Nephron progenitor cell (in vitro differentiated cells): Measurements from ENCODE around the gene FGD3.

Experiments
- DNase-seq: peaks from one replicate; pipeline ENCODE4 v3.0.0; 2021
- H3K27ac Mint-ChIP-seq: 2 replicates; pipeline ENCODE4 v1.8.0; 2021; ENCODE audit warnings: mild to moderate bottlenecking, moderate library complexity, mixed read lengths
- H3K27me3 Mint-ChIP-seq: 2 replicates; pipeline ENCODE4 v1.8.0; 2021; ENCODE audit warnings: mild to moderate bottlenecking, low read depth, mixed read lengths; ENCODE audit not compliant: poor library complexity
- H3K36me3 Mint-ChIP-seq: 2 replicates; pipeline ENCODE4 v1.8.0; 2021; ENCODE audit warnings: low read depth, mixed read lengths
- H3K4me1 Mint-ChIP-seq: 2 replicates; pipeline ENCODE4 v1.8.0; 2021; ENCODE audit warnings: mixed read lengths
- H3K4me3 Mint-ChIP-seq: 2 replicates; pipeline ENCODE4 v1.8.0; 2021; ENCODE audit warnings: mild to moderate bottlenecking, moderate library complexity, mixed read lengths
- H3K9me3 Mint-ChIP-seq: 2 replicates; pipeline ENCODE4 v1.8.0; 2021; ENCODE audit warnings: mild to moderate bottlenecking, moderate library complexity, mixed read lengths
- TF ChIP-seq, protein P1 (sequence below): fragments of 200-600 bp; sonication (generic); IDR thresholded peaks from 2 replicates; pipeline ENCODE4 v1.5.0; 2021; ENCODE audit warnings: antibody characterized with exemption

FGD3 gene

DNA sequence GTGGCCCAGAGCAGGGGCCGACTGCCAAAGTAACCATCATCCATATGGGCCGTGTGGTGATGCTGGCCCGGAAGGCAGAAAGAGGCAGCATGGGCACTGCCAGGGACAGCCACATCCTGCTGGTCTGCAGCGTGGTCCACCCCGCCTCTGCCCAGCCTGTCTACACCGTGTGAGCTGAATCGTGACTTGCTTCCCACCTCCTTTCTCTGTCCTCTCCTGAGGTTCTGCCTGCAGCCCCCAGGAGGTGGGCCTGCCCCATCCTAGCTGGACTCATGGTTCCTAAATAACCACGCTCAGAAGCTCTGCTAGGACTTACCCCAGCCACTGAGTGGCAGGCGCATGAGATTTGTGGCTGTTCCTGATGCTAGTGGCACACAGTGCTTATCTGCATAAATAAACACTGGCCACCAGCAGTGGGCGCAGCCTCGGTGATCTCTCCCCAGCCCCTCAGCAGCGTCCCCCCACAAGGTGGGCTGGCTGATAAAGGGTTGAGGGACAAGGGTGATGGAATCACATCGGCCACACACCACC, 88.6 kb downstream of the FGD3 start:
- H3K4me1 Mint-ChIP-seq: peaks cover 29% of the 10 kb centered on the region
- no peak overlapping the region for H3K27ac Mint-ChIP-seq
- no peak overlapping the region for H3K4me3 Mint-ChIP-seq
- TF ChIP-seq, protein P1, sequence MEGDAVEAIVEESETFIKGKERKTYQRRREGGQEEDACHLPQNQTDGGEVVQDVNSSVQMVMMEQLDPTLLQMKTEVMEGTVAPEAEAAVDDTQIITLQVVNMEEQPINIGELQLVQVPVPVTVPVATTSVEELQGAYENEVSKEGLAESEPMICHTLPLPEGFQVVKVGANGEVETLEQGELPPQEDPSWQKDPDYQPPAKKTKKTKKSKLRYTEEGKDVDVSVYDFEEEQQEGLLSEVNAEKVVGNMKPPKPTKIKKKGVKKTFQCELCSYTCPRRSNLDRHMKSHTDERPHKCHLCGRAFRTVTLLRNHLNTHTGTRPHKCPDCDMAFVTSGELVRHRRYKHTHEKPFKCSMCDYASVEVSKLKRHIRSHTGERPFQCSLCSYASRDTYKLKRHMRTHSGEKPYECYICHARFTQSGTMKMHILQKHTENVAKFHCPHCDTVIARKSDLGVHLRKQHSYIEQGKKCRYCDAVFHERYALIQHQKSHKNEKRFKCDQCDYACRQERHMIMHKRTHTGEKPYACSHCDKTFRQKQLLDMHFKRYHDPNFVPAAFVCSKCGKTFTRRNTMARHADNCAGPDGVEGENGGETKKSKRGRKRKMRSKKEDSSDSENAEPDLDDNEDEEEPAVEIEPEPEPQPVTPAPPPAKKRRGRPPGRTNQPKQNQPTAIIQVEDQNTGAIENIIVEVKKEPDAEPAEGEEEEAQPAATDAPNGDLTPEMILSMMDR: no peak
- peaks cover 7% of the 10 kb centered on the region for H3K27me3 Mint-ChIP-seq
- no peaks in the 10 kb centered on the region for H3K36me3 Mint-ChIP-seq
- H3K9me3 Mint-ChIP-seq: no peaks in the 10 kb centered on the region
- DNase-seq: no peak

DNA sequence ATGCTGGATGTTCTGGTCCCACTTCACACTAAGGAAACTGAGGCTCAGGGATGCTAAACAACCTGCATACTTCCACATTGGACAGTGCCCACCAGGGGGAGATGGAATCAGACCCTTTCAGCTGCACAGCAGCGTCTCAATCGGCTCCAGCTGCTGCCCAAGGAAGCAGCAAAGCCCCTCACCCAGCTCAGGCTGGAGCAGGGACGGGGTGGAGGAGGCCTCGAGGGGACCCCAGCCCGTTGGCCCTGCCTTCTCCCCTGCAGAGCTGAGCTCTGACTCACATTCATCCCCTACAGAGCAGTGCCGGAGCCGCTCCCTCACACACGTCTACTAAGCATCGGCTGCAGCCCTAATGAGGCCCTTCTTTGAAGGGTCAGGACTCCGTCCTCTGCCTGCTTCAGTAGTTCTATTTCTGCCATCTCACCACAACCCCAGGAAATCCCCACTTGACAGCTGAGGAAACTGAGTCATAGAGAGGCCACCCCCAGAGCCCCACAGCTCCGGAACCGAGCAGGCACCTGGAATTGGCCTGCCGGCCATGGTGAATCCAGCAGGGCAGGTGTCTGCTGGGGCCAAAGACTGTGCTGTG, 89.7 kb downstream of the FGD3 start:
- Mint-ChIP-seq H3K36me3 (no peaks in the 10 kb centered on the region), H3K4me3 (no peak overlapping the region), H3K27me3 (peaks cover 4% of the 10 kb centered on the region), H3K27ac (no peak overlapping the region), H3K4me1 (peaks cover 36% of the 10 kb centered on the region), H3K9me3 (no peaks in the 10 kb centered on the region)
- TF ChIP-seq, protein P1: peak; percentile 12
- DNase-seq: no peak

DNA sequence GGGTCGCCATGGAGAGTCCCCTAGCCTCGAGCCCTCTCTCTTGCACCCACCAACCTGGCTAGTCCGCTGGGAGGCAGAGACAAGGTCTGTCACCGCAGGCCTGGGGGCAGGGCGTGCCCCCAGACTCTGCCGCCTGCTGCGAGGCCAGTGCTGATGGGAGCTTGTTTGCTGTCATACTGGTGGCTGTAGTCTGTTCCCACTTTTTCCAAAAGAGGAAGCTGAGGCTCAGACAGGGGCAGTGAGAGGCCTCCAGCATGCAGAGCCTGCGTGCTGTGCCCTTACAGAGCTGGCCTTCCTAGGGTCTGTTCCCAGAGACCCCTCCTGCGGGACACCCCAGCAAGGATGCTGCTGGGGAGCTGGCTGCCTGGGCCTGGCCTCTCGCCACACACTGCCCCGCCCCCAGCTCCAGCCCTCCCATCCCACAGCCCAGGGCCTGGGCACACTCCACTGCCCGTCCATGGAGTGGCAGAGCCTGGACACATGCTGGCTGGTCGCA, 90.2 kb downstream of the FGD3 start:
- no peak overlapping the region for H3K4me3 Mint-ChIP-seq
- DNase-seq: no peak

DNA sequence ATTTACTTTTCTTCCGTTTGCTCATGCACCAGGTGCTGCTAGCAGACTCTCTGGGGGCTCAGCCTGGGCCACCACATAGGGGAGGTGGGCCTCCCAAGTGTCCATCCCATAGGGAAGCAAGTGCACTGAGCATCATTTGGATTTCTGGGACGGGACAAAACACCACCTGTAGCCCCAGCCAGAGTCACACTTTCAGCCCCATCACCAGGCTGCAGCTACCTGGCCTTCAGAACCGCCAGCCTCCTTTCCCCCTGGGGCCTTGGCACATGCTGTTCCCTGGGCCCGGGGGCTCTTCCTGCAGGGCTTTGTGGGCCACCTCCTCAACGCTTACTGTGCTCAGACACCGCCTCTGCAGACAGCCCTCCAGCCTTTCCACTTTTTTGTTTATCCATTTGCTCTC, 91.6 kb downstream of the FGD3 start:
- Mint-ChIP-seq H3K4me1 (peaks cover 34% of the 10 kb centered on the region), H3K27me3 (no peaks in the 10 kb centered on the region), H3K9me3 (no peaks in the 10 kb centered on the region), H3K36me3 (no peaks in the 10 kb centered on the region), H3K27ac (no peak overlapping the region), H3K4me3 (no peak overlapping the region)
- TF ChIP-seq, protein P1: no peak
- no peak for DNase-seq

More for the DNA sequence above, 90.2 kb downstream of the FGD3 start:
- Mint-ChIP-seq H3K9me3 (no peaks in the 10 kb centered on the region), H3K4me1 (peaks cover 36% of the 10 kb centered on the region), H3K36me3 (no peaks in the 10 kb centered on the region), H3K27me3 (peaks cover under 1% of the 10 kb centered on the region), H3K27ac (no peak overlapping the region)
- TF ChIP-seq, protein P1: no peak

DNA sequence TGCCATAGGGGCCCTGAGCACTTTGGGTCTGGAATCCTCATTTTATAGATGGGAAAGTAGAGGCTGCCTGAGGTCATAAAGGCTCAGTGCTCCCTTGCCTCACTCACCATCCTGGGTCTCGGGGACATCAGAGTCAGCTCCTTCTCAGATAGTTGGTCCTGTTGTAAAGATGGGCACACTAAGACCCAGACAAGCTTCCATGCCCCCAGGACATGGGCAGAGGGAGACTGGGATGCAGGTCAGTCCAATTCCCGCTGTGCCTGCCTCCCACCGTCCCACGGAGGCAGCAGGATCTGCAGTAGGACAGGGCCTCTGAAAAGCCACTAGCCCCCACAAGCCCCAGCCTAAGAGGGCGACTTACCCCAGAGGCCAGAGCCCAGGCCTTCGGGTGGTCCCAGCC, 92.1 kb downstream of the FGD3 start:
- H3K27ac Mint-ChIP-seq: no peak overlapping the region
- H3K27me3 Mint-ChIP-seq: no peaks in the 10 kb centered on the region
- no peak overlapping the region for H3K4me3 Mint-ChIP-seq

More for the DNA sequence above, 92.1 kb downstream of the FGD3 start:
- TF ChIP-seq, protein P1: no peak
- no peak for DNase-seq
- peaks cover 32% of the 10 kb centered on the region for H3K4me1 Mint-ChIP-seq
- H3K36me3 Mint-ChIP-seq: no peaks in the 10 kb centered on the region
- no peaks in the 10 kb centered on the region for H3K9me3 Mint-ChIP-seq
